Esophagus squamous epithelium (tissue), 5 donors: ENCODE measurements around the gene MYO18B. TPM values are rescaled to one million over a fixed set of nuclear protein-coding genes. Genes with fewer than 3 reads are reported as not detected.

ENCODE experiments used
- DNase-seq: peaks from one replicate; lab custom pipeline; 2025; lab: John Stamatoyannopoulos, UW
- H3K27ac ChIP-seq, 4 donors: fragments of 200-600 bp; sonication (generic); one replicate each; pipeline ENCODE4 v1.5.1; 2016 to 2019; ENCODE audit warnings: mild to moderate bottlenecking in 1 of 4
- H3K27me3 ChIP-seq, 4 donors: fragments of 200-600 bp; sonication (generic); 1 replicate in 3 of 4; 2 replicates in 1 of 4; pipeline versions ENCODE4 v1.5.1 to v1.6.0; 2017 to 2021; ENCODE audit warnings: antibody characterized with exemption in 1 of 4
- H3K36me3 ChIP-seq, 3 donors: fragments of 200-600 bp; sonication (generic); one replicate each; pipeline ENCODE4 v1.5.1; 2016 to 2019
- H3K4me1 ChIP-seq, 3 donors: fragments of 200-600 bp; sonication (generic); one replicate each; pipeline ENCODE4 v1.5.1; 2017 to 2019
- H3K4me3 ChIP-seq, 4 donors: fragments of 200-600 bp; sonication (generic); 1 replicate in 3 of 4; 2 replicates in 1 of 4; pipeline ENCODE4 v1.5.1; 2016 to 2019; ENCODE audit warnings: mild to moderate bottlenecking in 2 of 4, moderate library complexity in 1 of 4
- H3K9me3 ChIP-seq, 3 donors: fragments of 200-600 bp; sonication (generic); one replicate each; pipeline ENCODE4 v1.5.1; 2016 to 2019
- CTCF ChIP-seq, 6 experiments: fragments of 450-650 bp in 4 of 6; fragments of 200-600 bp in 2 of 6; sonication (generic) in 2 of 6; IDR thresholded peaks; one replicate each; pipeline ENCODE4 v1.5.1; 2016 to 2019; ENCODE audit warnings: antibody characterized with exemption in 6 of 6, mild to moderate bottlenecking in 4 of 6, moderate library complexity in 4 of 6
- POLR2A ChIP-seq, 4 donors: fragments of 450-650 bp; IDR thresholded peaks; one replicate each; pipeline ENCODE4 v1.6.1; 2017; ENCODE audit warnings: antibody characterized with exemption in 4 of 4, mild to moderate bottlenecking in 4 of 4, moderate library complexity in 3 of 4
- WGBS, 2 donors: methylation state at CpG; one replicate each; pipeline ENCODE4 v1.1.5; 2018; 5-methylcytosine and 5-hydroxymethylcytosine counted together
- intact Hi-C: fragments of 100-400 bp; cut with DNase I; formaldehyde crosslinking; loops from one replicate; pipeline ENCODE4 v1.15.0; 2022
- total RNA-seq, 4 donors: library from RNA; depleted of rRNA; stranded (reverse); fragments of >200 nt; gene quantifications; one replicate each; pipeline ENCODE4 v1.1.0, GENCODE V29; 2016
- donor health status: DM: yes; HTN: yes; CAD: no.

MYO18B gene
- total RNA-seq, 4 donors from 2014 or later: 0.06 to 2.5 (median 0.17) TPM

GRCh38 chr22:25744694-25745093 is 2.7 kb downstream of the MYO18B start:
- TF ChIP-seq POLR2A (IDR thresholded peaks at IDR 0.05) (no peak), CTCF (IDR thresholded peaks at IDR 0.05) (no peak)

GRCh38 chr22:25745341-25746011 is 3.5 kb downstream of the MYO18B start:
- Histone ChIP-seq H3K27me3 (peaks cover 0 to 4% (median 0%) of the 10 kb centered on the region in 4 donors), H3K4me1 (no peaks in the 10 kb centered on the region), H3K9me3 (no peaks in the 10 kb centered on the region), H3K27ac (no peak overlapping the region), H3K36me3 (no peaks in the 10 kb centered on the region), H3K4me3 (no peak overlapping the region)
- 73 to 86% methylated on average over 7 of the region's 7 CpGs for WGBS, 2 donors
- DNase-seq: no peak
- TF ChIP-seq POLR2A (IDR thresholded peaks at IDR 0.05) (no peak), CTCF (IDR thresholded peaks at IDR 0.05) (no peak)
- intact Hi-C loops: no loop called here

More at GRCh38 chr22:25744694-25745093, 2.7 kb downstream of the MYO18B start:
- no peaks in the 10 kb centered on the region for H3K9me3 ChIP-seq
- no peaks in the 10 kb centered on the region for H3K36me3 ChIP-seq
- no peaks in the 10 kb centered on the region for H3K4me1 ChIP-seq
- H3K27me3 ChIP-seq: peaks cover 0 to 4% (median 0%) of the 10 kb centered on the region in 4 donors
- intact Hi-C loops: no loop called here
- 80 to 94% methylated on average over 4 of the region's 4 CpGs for WGBS, 2 donors
- no peak overlapping the region for H3K27ac ChIP-seq
- DNase-seq: no peak
- no peak overlapping the region for H3K4me3 ChIP-seq

GRCh38 chr22:25746012-25746373 is 4.0 kb downstream of the MYO18B start:
- 21 to 31% methylated on average over 1 of the region's 1 CpG for WGBS, 2 donors
- intact Hi-C loops: no loop called here
- no peaks in the 10 kb centered on the region for H3K4me1 ChIP-seq
- no peak overlapping the region for H3K27ac ChIP-seq
- H3K27me3 ChIP-seq: peaks cover 0 to 4% (median 0%) of the 10 kb centered on the region in 4 donors
- H3K36me3 ChIP-seq: no peaks in the 10 kb centered on the region
- no peaks in the 10 kb centered on the region for H3K9me3 ChIP-seq
- no peak overlapping the region for H3K4me3 ChIP-seq
- no peak for DNase-seq
- TF ChIP-seq CTCF (IDR thresholded peaks at IDR 0.05) (no peak), POLR2A (IDR thresholded peaks at IDR 0.05) (no peak)

- WGBS, 2 donors: 46% methylated on average over 4 to 7 of the region's 8 CpGs
- intact Hi-C loops: no loop called here
- peak overlapping the region in 2 of 4 donors; percentile 44 to 58 for H3K27ac ChIP-seq
- no peaks in the 10 kb centered on the region for H3K9me3 ChIP-seq
- DNase-seq: no peak
- no peaks in the 10 kb centered on the region for H3K36me3 ChIP-seq
- H3K4me1 ChIP-seq: no peaks in the 10 kb centered on the region
- H3K27me3 ChIP-seq: peaks cover 0 to 4% (median 0%) of the 10 kb centered on the region in 4 donors
- no peak for TF ChIP-seq POLR2A (IDR thresholded peaks at IDR 0.05)
- no peak for TF ChIP-seq CTCF (IDR thresholded peaks at IDR 0.05)
- no peak overlapping the region for H3K4me3 ChIP-seq
Measured at GRCh38 chr22:25747245-25747944, 5.4 kb downstream of the MYO18B start.

GRCh38 chr22:25748140-25748539 is 6.2 kb downstream of the MYO18B start:
- H3K27ac ChIP-seq: peak overlapping the region in 2 of 4 donors; percentile 34 to 39
- TF ChIP-seq CTCF (IDR thresholded peaks at IDR 0.05): no peak
- no peak for TF ChIP-seq POLR2A (IDR thresholded peaks at IDR 0.05)
- H3K4me3 ChIP-seq: no peak overlapping the region
- no peak for DNase-seq
- H3K9me3 ChIP-seq: no peaks in the 10 kb centered on the region
- WGBS, 2 donors: 72 to 73% methylated on average over 4 to 5 of the region's 5 CpGs
- H3K4me1 ChIP-seq: no peaks in the 10 kb centered on the region
- no peaks in the 10 kb centered on the region for H3K36me3 ChIP-seq
- no peaks in the 10 kb centered on the region for H3K27me3 ChIP-seq
- intact Hi-C loops: no loop called here
